ENCODE data around the gene FDXR.

DNA sequence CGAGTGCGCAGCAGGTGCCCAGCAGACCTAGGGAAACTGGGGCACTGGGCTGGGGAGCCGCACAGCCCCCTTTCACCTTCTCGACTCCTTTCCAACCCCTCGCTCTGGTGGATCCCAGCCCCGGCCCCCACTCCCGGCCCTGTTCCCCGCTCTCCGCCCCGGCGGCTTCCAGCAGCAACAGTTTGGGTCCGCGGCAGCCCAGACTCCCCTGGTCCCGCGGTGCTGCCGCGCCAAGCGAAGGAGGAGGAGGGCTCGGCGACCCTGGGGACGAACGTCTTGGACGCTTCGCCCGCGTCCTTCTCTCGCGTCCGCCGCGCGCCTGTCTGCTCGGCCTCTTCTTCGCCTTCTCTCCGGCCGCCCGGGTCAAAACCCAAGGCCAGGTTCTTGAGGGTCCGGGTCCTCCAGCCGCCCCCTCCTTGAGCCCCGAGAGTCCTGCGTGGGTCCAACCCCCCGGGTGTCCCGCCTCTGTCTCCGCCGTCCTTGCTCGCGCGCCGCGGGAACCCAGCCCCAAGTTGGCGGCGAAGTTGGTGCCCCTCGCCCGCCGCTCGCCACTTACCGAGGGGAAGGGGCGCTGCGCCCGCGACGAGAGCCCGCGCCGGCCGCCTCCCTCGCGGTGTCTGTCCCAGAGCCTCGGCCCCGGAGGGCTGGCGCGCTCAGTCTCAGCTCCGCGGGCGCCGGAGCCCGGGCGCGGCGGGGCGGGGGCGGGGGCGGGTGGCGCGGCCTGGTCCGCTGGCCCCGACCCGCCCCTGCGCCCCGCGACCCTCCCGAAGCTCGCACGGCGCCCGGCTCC is 11.7 kb downstream of the FDXR start:
- no peak for TF ChIP-seq POLR2AphosphoS5 (IDR thresholded peaks at IDR 0.05; ENCODE audit: insufficient read depth in 1 of 2, low read depth in 1 of 2)
- no peak for TF ChIP-seq POLR2A (IDR thresholded peaks at IDR 0.05)
- TF ChIP-seq, protein P1, sequence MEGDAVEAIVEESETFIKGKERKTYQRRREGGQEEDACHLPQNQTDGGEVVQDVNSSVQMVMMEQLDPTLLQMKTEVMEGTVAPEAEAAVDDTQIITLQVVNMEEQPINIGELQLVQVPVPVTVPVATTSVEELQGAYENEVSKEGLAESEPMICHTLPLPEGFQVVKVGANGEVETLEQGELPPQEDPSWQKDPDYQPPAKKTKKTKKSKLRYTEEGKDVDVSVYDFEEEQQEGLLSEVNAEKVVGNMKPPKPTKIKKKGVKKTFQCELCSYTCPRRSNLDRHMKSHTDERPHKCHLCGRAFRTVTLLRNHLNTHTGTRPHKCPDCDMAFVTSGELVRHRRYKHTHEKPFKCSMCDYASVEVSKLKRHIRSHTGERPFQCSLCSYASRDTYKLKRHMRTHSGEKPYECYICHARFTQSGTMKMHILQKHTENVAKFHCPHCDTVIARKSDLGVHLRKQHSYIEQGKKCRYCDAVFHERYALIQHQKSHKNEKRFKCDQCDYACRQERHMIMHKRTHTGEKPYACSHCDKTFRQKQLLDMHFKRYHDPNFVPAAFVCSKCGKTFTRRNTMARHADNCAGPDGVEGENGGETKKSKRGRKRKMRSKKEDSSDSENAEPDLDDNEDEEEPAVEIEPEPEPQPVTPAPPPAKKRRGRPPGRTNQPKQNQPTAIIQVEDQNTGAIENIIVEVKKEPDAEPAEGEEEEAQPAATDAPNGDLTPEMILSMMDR (IDR thresholded peaks at IDR 0.05) = no peak

Data from vagina (tissue), 2 donors.